Smooth muscle cell (in vitro differentiated cells): ENCODE data around the gene PGM1. TPM values are rescaled to one million over a fixed set of nuclear protein-coding genes. Genes with fewer than 3 reads are reported as not detected.

ENCODE experiments used
- DNase-seq: peaks from one replicate; lab custom pipeline; 2025; ENCODE audit not compliant: unreplicated experiment; lab: John Stamatoyannopoulos, UW
- H2AFZ ChIP-seq: fragments of 200-600 bp; sonication (generic); 2 replicates; pipeline ENCODE4 v1.6.0; 2016; ENCODE audit warnings: antibody characterized with exemption, low read depth, mild to moderate bottlenecking
- H3F3A ChIP-seq: fragments of 200-600 bp; sonication (generic); 2 replicates; pipeline ENCODE4 v1.6.0; 2017; ENCODE audit warnings: antibody characterized with exemption, low read depth
- H3K27ac ChIP-seq: fragments of 200-600 bp; sonication (generic); 2 replicates; pipeline ENCODE4 v1.5.1; 2016; ENCODE audit warnings: low read depth, mild to moderate bottlenecking
- H3K27me3 ChIP-seq: fragments of 200-600 bp; sonication (generic); 2 replicates; pipeline ENCODE4 v1.6.1; 2016; ENCODE audit warnings: low read depth, mild to moderate bottlenecking
- H3K36me3 ChIP-seq: fragments of 200-600 bp; sonication (generic); 2 replicates; pipeline ENCODE4 v1.5.1; 2016; ENCODE audit warnings: low read depth
- H3K4me1 ChIP-seq: fragments of 200-600 bp; sonication (generic); 2 replicates; pipeline ENCODE4 v1.5.1; 2016; ENCODE audit warnings: low read depth
- H3K4me2 ChIP-seq: fragments of 200-600 bp; sonication (generic); 2 replicates; pipeline ENCODE4 v1.6.0; 2016; ENCODE audit warnings: mild to moderate bottlenecking
- H3K4me3 ChIP-seq: fragments of 200-600 bp; sonication (generic); 2 replicates; pipeline ENCODE4 v1.5.1; 2016; ENCODE audit warnings: mild to moderate bottlenecking
- H3K79me2 ChIP-seq: fragments of 200-600 bp; sonication (generic); 2 replicates; pipeline ENCODE4 v1.6.0; 2016; ENCODE audit warnings: low read depth, mild to moderate bottlenecking
- H3K9ac ChIP-seq: fragments of 200-600 bp; sonication (generic); 2 replicates; pipeline ENCODE4 v1.6.0; 2016; ENCODE audit warnings: low read depth
- H3K9me3 ChIP-seq: fragments of 200-600 bp; sonication (generic); replicated peaks from 2 replicates; pipeline ENCODE4 v1.5.1; 2016; ENCODE audit warnings: low read depth
- H4K20me1 ChIP-seq: fragments of 200-600 bp; sonication (generic); 2 replicates; pipeline ENCODE4 v1.6.0; 2016; ENCODE audit warnings: low read depth
- CTCF ChIP-seq: fragments of 200-600 bp; sonication (generic); IDR thresholded peaks from 2 replicates; pipeline ENCODE4 v1.5.1; 2017; ENCODE audit warnings: borderline replicate concordance, mild to moderate bottlenecking, antibody characterized with exemption; ENCODE audit not compliant: insufficient read depth, poor library complexity, severe bottlenecking
- WGBS: methylation state at CpG from one replicate; pipeline ENCODE4 v1.1.7; 2016; ENCODE audit warnings: low lambda C conversion rate; 5-methylcytosine and 5-hydroxymethylcytosine counted together
- polyA plus RNA-seq: library from polyadenylated mRNA; unstranded; fragments of >200 nt; fragmentation: Nextera tagmentation; extraction: Ambion mirVana; gene quantifications from 2 replicates; pipeline ENCODE4 v1.2.1, GENCODE V29; 2016
- total RNA-seq: library from RNA; depleted of rRNA; stranded (reverse); fragments of >200 nt; gene quantifications from 2 replicates; pipeline ENCODE4 v1.2.3, GENCODE V29; 2014

PGM1 gene
- total and polyA plus RNA-seq, 2 experiments from 2014 or later: 72.7 to 87.6 TPM

- no peaks in the 10 kb centered on the region for H3K9me3 ChIP-seq
- TF ChIP-seq CTCF: no peak
- H3K9ac ChIP-seq: no peak overlapping the region
- peaks cover 91% of the 10 kb centered on the region for H4K20me1 ChIP-seq
- H3K27me3 ChIP-seq: no peaks in the 10 kb centered on the region
- no peak overlapping the region for H2AFZ ChIP-seq
- 94% methylated on average over 5 of the region's 5 CpGs for WGBS
- H3K36me3 ChIP-seq: no peaks in the 10 kb centered on the region
- DNase-seq: no peak
- H3K79me2 ChIP-seq: peaks cover 11% of the 10 kb centered on the region
- no peaks in the 10 kb centered on the region for H3F3A ChIP-seq
- no peaks in the 10 kb centered on the region for H3K4me1 ChIP-seq
- H3K27ac ChIP-seq: no peak overlapping the region
- no peak overlapping the region for H3K4me3 ChIP-seq
- H3K4me2 ChIP-seq: no peak overlapping the region
These were observed 9.4 kb downstream of the PGM1 start for GRCh38 chr1:63602629-63603028.

GRCh38 chr1:63603810-63604209 lies 10.6 kb downstream of the PGM1 start:
- Histone ChIP-seq H3K27me3 (no peaks in the 10 kb centered on the region), H3K4me2 (no peak overlapping the region), H3K79me2 (peaks cover 11% of the 10 kb centered on the region), H3F3A (no peaks in the 10 kb centered on the region), H3K4me3 (no peak overlapping the region), H3K36me3 (no peaks in the 10 kb centered on the region), H3K4me1 (no peaks in the 10 kb centered on the region), H3K9ac (no peak overlapping the region), H3K9me3 (no peaks in the 10 kb centered on the region), H2AFZ (no peak overlapping the region), H3K27ac (no peak overlapping the region), H4K20me1 (peaks cover 94% of the 10 kb centered on the region)
- no peak for DNase-seq
- WGBS: 98% methylated on average over 3 of the region's 3 CpGs
- TF ChIP-seq CTCF: no peak

GRCh38 chr1:63607322-63607721 lies 14.1 kb downstream of the PGM1 start:
- no peak for TF ChIP-seq CTCF
- Histone ChIP-seq H3K9me3 (no peaks in the 10 kb centered on the region), H3K79me2 (peaks cover 10% of the 10 kb centered on the region), H3K4me3 (no peak overlapping the region), H3K9ac (no peak overlapping the region), H2AFZ (no peak overlapping the region), H3F3A (no peaks in the 10 kb centered on the region), H3K4me1 (peaks cover 11% of the 10 kb centered on the region), H3K27me3 (no peaks in the 10 kb centered on the region), H3K4me2 (no peak overlapping the region), H3K27ac (no peak overlapping the region), H3K36me3 (no peaks in the 10 kb centered on the region), H4K20me1 (peaks cover 96% of the 10 kb centered on the region)
- DNase-seq: no peak
- 96% methylated on average over 7 of the region's 7 CpGs for WGBS

GRCh38 chr1:63611231-63611630 lies 18.0 kb downstream of the PGM1 start:
- no peaks in the 10 kb centered on the region for H3K9me3 ChIP-seq
- no peaks in the 10 kb centered on the region for H3F3A ChIP-seq
- no peak for DNase-seq
- no peak overlapping the region for H3K9ac ChIP-seq
- H3K36me3 ChIP-seq: no peaks in the 10 kb centered on the region
- H3K27ac ChIP-seq: no peak overlapping the region
- H3K4me2 ChIP-seq: no peak overlapping the region
- no peak overlapping the region for H3K4me3 ChIP-seq
- H3K79me2 ChIP-seq: peaks cover 7% of the 10 kb centered on the region
- no peak for TF ChIP-seq CTCF
- H4K20me1 ChIP-seq: peaks cover 95% of the 10 kb centered on the region
- peaks cover 22% of the 10 kb centered on the region for H3K4me1 ChIP-seq
- WGBS: 48% methylated on average over 3 of the region's 3 CpGs
- no peak overlapping the region for H2AFZ ChIP-seq
- H3K27me3 ChIP-seq: no peaks in the 10 kb centered on the region
